Left lung (tissue), 10 donors: ENCODE results near the gene CYP4B1. TPM values are rescaled to one million over a fixed set of nuclear protein-coding genes. Genes with fewer than 3 reads are reported as not detected.

Source experiments
- ATAC-seq: fragments of 200-7000 bp; cut with Tn5 transposase; one replicate; pipeline ENCODE4 v1.9.1; 2020; ENCODE audit warnings: moderate library complexity
- DNase-seq, 4 donors: peaks; one replicate each; pipeline ENCODE4 v3.0.0-alpha.2; 2013 to 2020
- H3K27ac ChIP-seq, 2 donors: fragments of 200-600 bp; sonication (generic) in 1 of 2; one replicate each; pipeline versions ENCODE4 v1.5.0 to v1.8.0; 2020 to 2021
- H3K27me3 ChIP-seq, 2 donors: fragments of 200-600 bp; sonication (generic) in 1 of 2; one replicate each; pipeline versions ENCODE4 v1.5.0 to v1.8.0; 2020 to 2021
- H3K36me3 ChIP-seq, 2 donors: fragments of 200-600 bp; sonication (generic) in 1 of 2; one replicate each; pipeline versions ENCODE4 v1.5.0 to v1.8.0; 2020 to 2021
- H3K4me1 ChIP-seq, 2 donors: fragments of 200-600 bp; one replicate each; pipeline ENCODE4 v1.8.0; 2021
- H3K4me3 ChIP-seq, 2 donors: fragments of 200-600 bp; sonication (generic) in 1 of 2; one replicate each; pipeline versions ENCODE4 v1.5.0 to v1.8.0; 2020 to 2021; ENCODE audit warnings: mild to moderate bottlenecking in 1 of 2
- H3K9me3 ChIP-seq, 2 donors: fragments of 200-600 bp; sonication (generic) in 1 of 2; one replicate each; pipeline versions ENCODE4 v1.5.0 to v1.8.0; 2020 to 2021
- CTCF ChIP-seq, 2 donors: fragments of 200-600 bp; sonication (generic) in 1 of 2; IDR thresholded peaks; one replicate each; pipeline versions ENCODE4 v1.5.0 to v1.8.0; 2021; ENCODE audit warnings: antibody characterized with exemption in 2 of 2
- intact Hi-C, 2 donors: fragments of 100-400 bp; cut with DNase I; formaldehyde crosslinking; loops; one replicate each; pipeline versions ENCODE4 v1.11.2 to v1.14.2; 2022
- polyA plus RNA-seq, 6 donors: library from polyadenylated mRNA; unstranded; fragments of 120-200 nt; gene quantifications; one replicate each; pipeline ENCODE4 v1.2.1, GENCODE V29; 2013; ENCODE audit not compliant: insufficient read length in 6 of 6
- total RNA-seq, 2 donors: library from RNA; stranded (reverse); fragmentation: NEBNext Ultra II Directional; extraction: Animal tissue kit (Norgen Biotek cat#: 25700); gene quantifications; one replicate each; pipeline ENCODE4 v1.2.1, GENCODE V29; 2021
- donor health status: DM: no; HTN: yes; CAD: no.
- donor health status: DM: no; HTN: no; CAD: no.

Gene CYP4B1
- total and polyA plus RNA-seq, 8 donors: 1.6 to 417 (median 2.5) TPM

DNA sequence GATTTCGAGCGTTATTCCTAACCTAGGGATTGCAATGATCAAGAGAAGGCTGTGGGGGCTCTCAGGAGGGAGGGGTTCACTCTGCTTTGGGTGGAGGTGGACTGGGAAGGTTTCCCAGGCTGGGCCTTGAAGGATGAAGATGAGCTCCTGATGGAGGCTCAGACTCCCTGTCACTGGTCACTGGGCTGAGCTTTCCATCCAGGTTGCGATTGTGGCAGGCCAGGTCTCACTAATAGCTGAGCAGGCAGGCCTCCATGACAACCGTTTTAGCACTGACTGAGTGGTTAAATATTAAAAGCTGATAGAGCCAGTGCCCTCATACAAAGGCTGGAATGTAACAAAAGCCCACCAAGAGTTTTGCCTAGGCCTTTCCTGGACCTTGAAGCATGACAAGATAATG, 43.7 kb upstream of the CYP4B1 start:
- Histone ChIP-seq H3K4me3 (no peak overlapping the region), H3K4me1 (no peaks in the 10 kb centered on the region), H3K36me3 (no peaks in the 10 kb centered on the region), H3K27me3 (no peaks in the 10 kb centered on the region), H3K9me3 (no peaks in the 10 kb centered on the region), H3K27ac (no peak overlapping the region)
- intact Hi-C loops: no loop called here
- DNase-seq (no peak), ATAC-seq (no peak)
- no peak for TF ChIP-seq CTCF (IDR thresholded peaks at IDR 0.05)

GRCh38 chr1:46757247-46757955, 41.4 kb upstream of the CYP4B1 start:
- Histone ChIP-seq H3K36me3 (no peaks in the 10 kb centered on the region), H3K27ac (peak overlapping the region; percentile 53 to 72), H3K4me1 (no peaks in the 10 kb centered on the region), H3K4me3 (no peak overlapping the region), H3K27me3 (no peaks in the 10 kb centered on the region), H3K9me3 (no peaks in the 10 kb centered on the region)
- intact Hi-C loops: no loop called here
- peak in 3 of 4 donors; percentile 47 to 59 (median 59) for DNase-seq
- TF ChIP-seq CTCF (IDR thresholded peaks at IDR 0.05): no peak
- ATAC-seq: peak; percentile 77

- DNase-seq (no peak), ATAC-seq (peak; percentile 68)
- no peak overlapping the region for H3K4me3 ChIP-seq
- no peak for TF ChIP-seq CTCF (IDR thresholded peaks at IDR 0.05)
- H3K9me3 ChIP-seq: no peaks in the 10 kb centered on the region
- no peaks in the 10 kb centered on the region for H3K36me3 ChIP-seq
- no peaks in the 10 kb centered on the region for H3K27me3 ChIP-seq
- intact Hi-C loops: no loop called here
- no peaks in the 10 kb centered on the region for H3K4me1 ChIP-seq
- H3K27ac ChIP-seq: peak overlapping the region; percentile 53 to 72
Observed at GRCh38 chr1:46757956-46758528, 40.8 kb upstream of the CYP4B1 start.

- H3K27ac ChIP-seq: no peak overlapping the region
- H3K4me1 ChIP-seq: no peaks in the 10 kb centered on the region
- H3K36me3 ChIP-seq: no peaks in the 10 kb centered on the region
- intact Hi-C loops: no loop called here
- DNase-seq (no peak), ATAC-seq (no peak)
- no peaks in the 10 kb centered on the region for H3K27me3 ChIP-seq
- no peaks in the 10 kb centered on the region for H3K9me3 ChIP-seq
- no peak overlapping the region for H3K4me3 ChIP-seq
- no peak for TF ChIP-seq CTCF (IDR thresholded peaks at IDR 0.05)
Observed at GRCh38 chr1:46760558-46761166, 38.2 kb upstream of the CYP4B1 start.

GRCh38 chr1:46761740-46762139, 37.1 kb upstream of the CYP4B1 start:
- no peak for TF ChIP-seq CTCF (IDR thresholded peaks at IDR 0.05)
- Histone ChIP-seq H3K36me3 (no peaks in the 10 kb centered on the region), H3K4me1 (no peaks in the 10 kb centered on the region), H3K4me3 (no peak overlapping the region), H3K27me3 (no peaks in the 10 kb centered on the region), H3K9me3 (no peaks in the 10 kb centered on the region), H3K27ac (no peak overlapping the region)
- DNase-seq: no peak
- intact Hi-C loops: no loop called here
- no peak for ATAC-seq
